Measurements from ENCODE around the gene GNG13. TPM values are rescaled to one million over a fixed set of nuclear protein-coding genes. Genes with fewer than 3 reads are reported as not detected.

Gene GNG13
- total and polyA plus RNA-seq, 9 of the 15 experiments (the other 6 are each of a cell fraction or from before 2014, with no cell fraction given): not detected

GRCh38 chr16:841455-842060, 41.0 kb upstream of the GNG13 start:
- no peak overlapping the region; a peak in 1 of 4 replicates for H3K9ac ChIP-seq (ENCODE audit: insufficient read depth in 1 of 2, low read depth in 2 of 2, low read length in 2 of 2)
- H2AFZ ChIP-seq (ENCODE audit: low read depth, low read length): no peak overlapping the region
- DNase-seq (ENCODE audit: extremely low read depth in 1 of 4, low spot score in 3 of 4) (no peak), FAIRE-seq (no peak), ATAC-seq (no peak)
- POLR2A ChIA-PET: interaction anchor here (0.7 kb wide), 2 partner anchors 11 to 68 kb away, joined by 3 to 4 read pairs; no protein-coding TSS in a partner anchor
- no peaks in the 10 kb centered on the region for H3K79me2 ChIP-seq (ENCODE audit: control insufficient read depth, insufficient read depth, low read length)
- CTCF ChIA-PET (ENCODE audit: low intra/inter-chr PET ratio): no interaction called here
- 0 out of 2 replicates have a peak, but pooled peaks cover 1% of the 10 kb centered on the region for H3K9me3 ChIP-seq (replicated peaks; ENCODE audit: control insufficient read depth, insufficient read depth, low read depth, low read length)
- H3K4me1 ChIP-seq (replicated peaks in 1 of 2; ENCODE audit: control insufficient read depth in 2 of 2, insufficient read depth in 2 of 2, low read length in 2 of 2): peaks cover 0 to 52% of the 10 kb centered on the region in 2 experiments; a peak in 2 of 5 replicates
- in situ Hi-C loops (cut with MboI) (no loop called here), intact Hi-C loops (cut with micrococcal nuclease) (no loop called here)
- H3K4me3 ChIP-seq: no peak overlapping the region
- no peaks in the 10 kb centered on the region for H4K20me1 ChIP-seq (replicated peaks; ENCODE audit: control insufficient read depth, insufficient read depth, low read length)
- 16% methylated on average over 21 of the region's 27 CpGs for WGBS (ENCODE audit: insufficient coverage, low coverage, missing lambda C conversion rate)
- H3K36me3 ChIP-seq (ENCODE audit: control insufficient read depth, insufficient read depth, low read length): no peaks in the 10 kb centered on the region
- peaks cover 35 to 78% of the 10 kb centered on the region in 2 experiments; a peak in 4 of 5 replicates for H3K27me3 ChIP-seq (ENCODE audit: control insufficient read depth in 2 of 2, insufficient read depth in 2 of 2, low read length in 2 of 2)
- H3K27ac ChIP-seq (ENCODE audit: extremely low read depth, low read depth, low read length): no peak overlapping the region
- no TSS peak for BruUV-seq (replicated peaks)
- no peak for TF ChIP-seq SPI1 (IDR thresholded peaks at IDR 0.05; ENCODE audit: borderline replicate concordance, low read depth, low read length)
- TF ChIP-seq TGIF2 (CRISPR knock-in tag; IDR thresholded peaks at IDR 0.05): no peak
- no peak overlapping the region for H3K4me2 ChIP-seq (ENCODE audit: insufficient read depth, low read length)
- no peaks in the 10 kb centered on the region for H3K9me1 ChIP-seq (ENCODE audit: control insufficient read depth, insufficient read depth, low read length)

GRCh38 chr16:840561-841454, 40.3 kb upstream of the GNG13 start:
- Histone ChIP-seq H3K4me2 (ENCODE audit: insufficient read depth, low read length) (no peak overlapping the region), H3K9me1 (ENCODE audit: control insufficient read depth, insufficient read depth, low read length) (no peaks in the 10 kb centered on the region), H2AFZ (ENCODE audit: low read depth, low read length) (no peak overlapping the region), H3K9ac (ENCODE audit: insufficient read depth in 1 of 2, low read depth in 2 of 2, low read length in 2 of 2) (no peak overlapping the region; a peak in 1 of 4 replicates), H3K27me3 (ENCODE audit: control insufficient read depth in 2 of 2, insufficient read depth in 2 of 2, low read length in 2 of 2) (peaks cover 32 to 71% of the 10 kb centered on the region in 2 experiments; a peak in 4 of 5 replicates), H3K9me3 (replicated peaks; ENCODE audit: control insufficient read depth, insufficient read depth, low read depth, low read length) (peaks cover 1% of the 10 kb centered on the region; the same call in 1 of the 2 replicates), H3K36me3 (ENCODE audit: control insufficient read depth, insufficient read depth, low read length) (no peaks in the 10 kb centered on the region), H4K20me1 (replicated peaks; ENCODE audit: control insufficient read depth, insufficient read depth, low read length) (no peaks in the 10 kb centered on the region), H3K4me1 (replicated peaks in 1 of 2; ENCODE audit: control insufficient read depth in 2 of 2, insufficient read depth in 2 of 2, low read length in 2 of 2) (peaks cover 0 to 52% of the 10 kb centered on the region in 2 experiments; a peak in 2 of 5 replicates), H3K4me3 (no peak overlapping the region), H3K79me2 (ENCODE audit: control insufficient read depth, insufficient read depth, low read length) (no peaks in the 10 kb centered on the region), H3K27ac (ENCODE audit: extremely low read depth, low read depth, low read length) (no peak overlapping the region)
- FAIRE-seq (no peak), DNase-seq (ENCODE audit: extremely low read depth in 1 of 4, low spot score in 3 of 4) (no peak), ATAC-seq (peak; percentile 61; the same call in 2 of the 3 replicates)
- intact Hi-C loops (cut with micrococcal nuclease) (no loop called here), in situ Hi-C loops (cut with MboI) (no loop called here)
- WGBS (ENCODE audit: insufficient coverage, low coverage, missing lambda C conversion rate): 5% methylated on average over 21 of the region's 34 CpGs
- ChIA-PET POLR2A (interaction anchor here (0.5 to 0.7 kb wide), 2 partner anchors 12 to 157 kb away, joined by 3 read pairs; no protein-coding TSS in a partner anchor), CTCF (ENCODE audit: low intra/inter-chr PET ratio) (no interaction called here)
- BruUV-seq (replicated peaks): no TSS peak
- TF ChIP-seq, protein P1, sequence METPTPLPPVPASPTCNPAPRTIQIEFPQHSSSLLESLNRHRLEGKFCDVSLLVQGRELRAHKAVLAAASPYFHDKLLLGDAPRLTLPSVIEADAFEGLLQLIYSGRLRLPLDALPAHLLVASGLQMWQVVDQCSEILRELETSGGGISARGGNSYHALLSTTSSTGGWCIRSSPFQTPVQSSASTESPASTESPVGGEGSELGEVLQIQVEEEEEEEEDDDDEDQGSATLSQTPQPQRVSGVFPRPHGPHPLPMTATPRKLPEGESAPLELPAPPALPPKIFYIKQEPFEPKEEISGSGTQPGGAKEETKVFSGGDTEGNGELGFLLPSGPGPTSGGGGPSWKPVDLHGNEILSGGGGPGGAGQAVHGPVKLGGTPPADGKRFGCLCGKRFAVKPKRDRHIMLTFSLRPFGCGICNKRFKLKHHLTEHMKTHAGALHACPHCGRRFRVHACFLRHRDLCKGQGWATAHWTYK (CRISPR knock-in tag; IDR thresholded peaks at IDR 0.05): no peak
- no peak for TF ChIP-seq CBX8 (IDR thresholded peaks at IDR 0.05; ENCODE audit: borderline replicate concordance, extremely low read depth, low read depth, low read length, poor library complexity, severe bottlenecking)
- TF ChIP-seq EP300 (IDR thresholded peaks at IDR 0.05; ENCODE audit: low read length): no peak
- TF ChIP-seq CLOCK (CRISPR knock-in tag; IDR thresholded peaks at IDR 0.05; ENCODE audit: borderline replicate concordance): no peak
- no peak for TF ChIP-seq NBN (IDR thresholded peaks at IDR 0.05; ENCODE audit: low read depth)
- TF ChIP-seq STAT5A (IDR thresholded peaks at IDR 0.05; ENCODE audit: borderline replicate concordance, low read length): no peak

Data from K562 (cell line).